Neural cell (in vitro differentiated cells): ENCODE data around the gene GRM1. TPM values are rescaled to one million over a fixed set of nuclear protein-coding genes. Genes with fewer than 3 reads are reported as not detected.

ENCODE experiments used
- H2AFZ ChIP-seq: fragments of 200-600, 300-800 bp; sonication (generic), shearing (Covaris generic); 2 replicates; pipeline ENCODE4 v1.6.0; 2014; ENCODE audit warnings: low read depth, mild to moderate bottlenecking, antibody characterized with exemption, low read length, moderate library complexity
- H3F3A ChIP-seq: fragments of 200-600 bp; shearing (Covaris generic); 2 replicates; pipeline ENCODE4 v1.6.1; 2016; ENCODE audit warnings: mild to moderate bottlenecking, moderate library complexity, mixed read lengths, antibody characterized with exemption, low read length; ENCODE audit not compliant: insufficient read depth, poor library complexity, severe bottlenecking
- H3K27ac ChIP-seq: fragments of 200-600, 300-800 bp; sonication (generic), shearing (Covaris generic); 2 replicates; pipeline ENCODE4 v1.5.1; 2014; ENCODE audit warnings: mild to moderate bottlenecking, low read length, moderate library complexity
- H3K27me3 ChIP-seq: fragments of 300-800, 200-600 bp; sonication (generic), shearing (Covaris generic); 2 replicates; pipeline ENCODE4 v1.6.0; 2014; ENCODE audit warnings: mild to moderate bottlenecking, low read depth, low read length, moderate library complexity; ENCODE audit not compliant: insufficient read depth
- H3K36me3 ChIP-seq: fragments of 300-800, 200-600 bp; sonication (generic), shearing (Covaris generic); 2 replicates; pipeline ENCODE4 v1.5.1; 2014; ENCODE audit warnings: mild to moderate bottlenecking, antibody characterized with exemption, low read length, moderate library complexity; ENCODE audit not compliant: insufficient read depth
- H3K4me2 ChIP-seq: fragments of 300-800, 200-600 bp; sonication (generic), shearing (Covaris generic); 2 replicates; pipeline ENCODE4 v1.6.0; 2014; ENCODE audit warnings: mild to moderate bottlenecking, low read length
- H3K4me3 ChIP-seq: fragments of 300-800, 200-600 bp; sonication (generic), shearing (Covaris generic); 2 replicates; pipeline ENCODE4 v1.5.1; 2014; ENCODE audit warnings: mild to moderate bottlenecking, low read length, moderate library complexity
- H3K79me2 ChIP-seq: fragments of 200-600 bp; shearing (Covaris generic); replicated peaks from 2 replicates; pipeline ENCODE4 v1.6.0; 2014; ENCODE audit warnings: mild to moderate bottlenecking, low read length, moderate library complexity; ENCODE audit not compliant: insufficient read depth
- H3K9ac ChIP-seq: fragments of 300-800, 200-600 bp; sonication (generic), shearing (Covaris generic); 2 replicates; pipeline ENCODE4 v1.6.1; 2016; ENCODE audit warnings: mild to moderate bottlenecking, low read length, mixed read lengths
- H3K9me2 ChIP-seq: fragments of 200-600 bp; shearing (Covaris generic); 2 replicates; pipeline ENCODE4 v1.6.1; 2016; ENCODE audit warnings: mild to moderate bottlenecking, low read length, mixed read lengths; ENCODE audit not compliant: insufficient read depth
- H3K9me3 ChIP-seq: fragments of 200-600, 300-800 bp; sonication (generic), shearing (Covaris generic); 2 replicates; pipeline ENCODE4 v1.6.1; 2016; ENCODE audit warnings: mild to moderate bottlenecking, mixed run types, low read length, moderate library complexity, mixed read lengths
- H4K20me1 ChIP-seq: fragments of 200-600 bp; shearing (Covaris generic); 2 replicates; pipeline ENCODE4 v1.6.1; 2016; ENCODE audit warnings: mild to moderate bottlenecking, mixed run types; ENCODE audit not compliant: insufficient read depth
- EP300 ChIP-seq: fragments of 450-650 bp; conservative IDR thresholded peaks from 2 replicates; pipeline ENCODE4 v1.6.1; 2014; ENCODE audit warnings: antibody characterized with exemption, mild to moderate bottlenecking, moderate library complexity; ENCODE audit not compliant: poor library complexity, severe bottlenecking
- EZH2 ChIP-seq: fragments of 200-600, 300-800 bp; shearing (Covaris generic), sonication (generic); IDR thresholded peaks from 2 replicates; pipeline ENCODE4 v1.6.1; 2014; ENCODE audit warnings: antibody characterized with exemption, low read length, borderline replicate concordance, mild to moderate bottlenecking; ENCODE audit not compliant: insufficient read depth, poor library complexity, severe bottlenecking
- MXI1 ChIP-seq: fragments of 450-650 bp; conservative IDR thresholded peaks from 2 replicates; pipeline ENCODE4 v1.6.1; 2014; ENCODE audit warnings: antibody characterized with exemption, mild to moderate bottlenecking; ENCODE audit not compliant: poor library complexity, severe bottlenecking
- POLR2AphosphoS5 ChIP-seq: IDR thresholded peaks from 2 replicates; pipeline ENCODE4 v1.6.1; 2012
- RAD21 ChIP-seq: fragments of 450-650 bp; conservative IDR thresholded peaks from 2 replicates; pipeline ENCODE4 v1.6.1; 2014; ENCODE audit warnings: antibody characterized with exemption, mild to moderate bottlenecking, moderate library complexity
- SMC3 ChIP-seq: fragments of 450-650 bp; conservative IDR thresholded peaks from 2 replicates; pipeline ENCODE4 v1.6.1; 2014; ENCODE audit warnings: antibody characterized with exemption, mild to moderate bottlenecking, moderate library complexity; ENCODE audit not compliant: poor library complexity
- TAF1 ChIP-seq: IDR thresholded peaks from 2 replicates; pipeline ENCODE4 v1.6.1; 2012; ENCODE audit warnings: low read depth
- polyA plus RNA-seq: library from polyadenylated mRNA; depleted of rRNA; stranded (reverse); fragments of >200 nt; gene quantifications from 2 replicates; pipeline ENCODE4 v1.2.3, GENCODE V29; 2014
- TF ChIP-seq, protein P1 (sequence below): IDR thresholded peaks from 2 replicates; pipeline ENCODE4 v1.6.1; 2012; ENCODE audit warnings: borderline replicate concordance
- TF ChIP-seq, protein P2 (sequence below): fragments of 450-650 bp; IDR thresholded peaks from 2 replicates; pipeline ENCODE4 v1.5.1; 2014; ENCODE audit warnings: antibody characterized with exemption, mild to moderate bottlenecking, moderate library complexity; ENCODE audit not compliant: poor library complexity, severe bottlenecking

The GRM1 gene
- polyA plus RNA-seq, 1 donor from 2014 or later = 2.9 TPM

DNA sequence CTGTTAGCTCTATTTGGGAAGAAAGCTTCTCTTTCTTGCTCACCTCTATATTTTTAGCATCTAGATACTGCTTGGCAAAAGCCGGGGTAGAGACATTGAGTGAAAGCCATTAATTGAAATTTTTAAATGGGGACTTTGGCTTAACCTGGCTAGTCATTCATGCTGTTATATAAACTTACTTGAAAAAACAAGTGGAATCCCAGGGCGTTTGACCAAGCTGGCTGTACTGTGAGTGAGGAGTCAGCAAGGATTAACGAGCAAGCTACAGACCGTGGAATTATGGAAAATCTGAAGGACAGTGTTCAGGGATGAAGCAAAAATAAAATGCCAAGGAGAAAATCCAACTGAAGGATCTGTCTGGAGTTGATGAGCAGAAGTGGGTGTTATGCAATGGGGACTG is 232.0 kb downstream of the GRM1 start:
- no peaks in the 10 kb centered on the region for H4K20me1 ChIP-seq
- H3K9me2 ChIP-seq = no peaks in the 10 kb centered on the region
- H3K9me3 ChIP-seq = no peaks in the 10 kb centered on the region
- TF ChIP-seq TAF1 (no peak), SMC3 (no peak), EP300 (no peak), RAD21 (no peak), MXI1 (no peak), EZH2 (no peak), POLR2AphosphoS5 (no peak)
- TF ChIP-seq, protein P1, sequence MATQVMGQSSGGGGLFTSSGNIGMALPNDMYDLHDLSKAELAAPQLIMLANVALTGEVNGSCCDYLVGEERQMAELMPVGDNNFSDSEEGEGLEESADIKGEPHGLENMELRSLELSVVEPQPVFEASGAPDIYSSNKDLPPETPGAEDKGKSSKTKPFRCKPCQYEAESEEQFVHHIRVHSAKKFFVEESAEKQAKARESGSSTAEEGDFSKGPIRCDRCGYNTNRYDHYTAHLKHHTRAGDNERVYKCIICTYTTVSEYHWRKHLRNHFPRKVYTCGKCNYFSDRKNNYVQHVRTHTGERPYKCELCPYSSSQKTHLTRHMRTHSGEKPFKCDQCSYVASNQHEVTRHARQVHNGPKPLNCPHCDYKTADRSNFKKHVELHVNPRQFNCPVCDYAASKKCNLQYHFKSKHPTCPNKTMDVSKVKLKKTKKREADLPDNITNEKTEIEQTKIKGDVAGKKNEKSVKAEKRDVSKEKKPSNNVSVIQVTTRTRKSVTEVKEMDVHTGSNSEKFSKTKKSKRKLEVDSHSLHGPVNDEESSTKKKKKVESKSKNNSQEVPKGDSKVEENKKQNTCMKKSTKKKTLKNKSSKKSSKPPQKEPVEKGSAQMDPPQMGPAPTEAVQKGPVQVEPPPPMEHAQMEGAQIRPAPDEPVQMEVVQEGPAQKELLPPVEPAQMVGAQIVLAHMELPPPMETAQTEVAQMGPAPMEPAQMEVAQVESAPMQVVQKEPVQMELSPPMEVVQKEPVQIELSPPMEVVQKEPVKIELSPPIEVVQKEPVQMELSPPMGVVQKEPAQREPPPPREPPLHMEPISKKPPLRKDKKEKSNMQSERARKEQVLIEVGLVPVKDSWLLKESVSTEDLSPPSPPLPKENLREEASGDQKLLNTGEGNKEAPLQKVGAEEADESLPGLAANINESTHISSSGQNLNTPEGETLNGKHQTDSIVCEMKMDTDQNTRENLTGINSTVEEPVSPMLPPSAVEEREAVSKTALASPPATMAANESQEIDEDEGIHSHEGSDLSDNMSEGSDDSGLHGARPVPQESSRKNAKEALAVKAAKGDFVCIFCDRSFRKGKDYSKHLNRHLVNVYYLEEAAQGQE = no peak
- TF ChIP-seq, protein P2, sequence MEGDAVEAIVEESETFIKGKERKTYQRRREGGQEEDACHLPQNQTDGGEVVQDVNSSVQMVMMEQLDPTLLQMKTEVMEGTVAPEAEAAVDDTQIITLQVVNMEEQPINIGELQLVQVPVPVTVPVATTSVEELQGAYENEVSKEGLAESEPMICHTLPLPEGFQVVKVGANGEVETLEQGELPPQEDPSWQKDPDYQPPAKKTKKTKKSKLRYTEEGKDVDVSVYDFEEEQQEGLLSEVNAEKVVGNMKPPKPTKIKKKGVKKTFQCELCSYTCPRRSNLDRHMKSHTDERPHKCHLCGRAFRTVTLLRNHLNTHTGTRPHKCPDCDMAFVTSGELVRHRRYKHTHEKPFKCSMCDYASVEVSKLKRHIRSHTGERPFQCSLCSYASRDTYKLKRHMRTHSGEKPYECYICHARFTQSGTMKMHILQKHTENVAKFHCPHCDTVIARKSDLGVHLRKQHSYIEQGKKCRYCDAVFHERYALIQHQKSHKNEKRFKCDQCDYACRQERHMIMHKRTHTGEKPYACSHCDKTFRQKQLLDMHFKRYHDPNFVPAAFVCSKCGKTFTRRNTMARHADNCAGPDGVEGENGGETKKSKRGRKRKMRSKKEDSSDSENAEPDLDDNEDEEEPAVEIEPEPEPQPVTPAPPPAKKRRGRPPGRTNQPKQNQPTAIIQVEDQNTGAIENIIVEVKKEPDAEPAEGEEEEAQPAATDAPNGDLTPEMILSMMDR = no peak
- no peak overlapping the region for H3K27ac ChIP-seq
- H3K9ac ChIP-seq = no peak overlapping the region
- no peaks in the 10 kb centered on the region for H3K36me3 ChIP-seq
- no peak overlapping the region for H3K4me2 ChIP-seq
- H3K79me2 ChIP-seq = no peaks in the 10 kb centered on the region
- no peaks in the 10 kb centered on the region for H3F3A ChIP-seq
- H2AFZ ChIP-seq = no peak overlapping the region
- no peak overlapping the region for H3K4me3 ChIP-seq
- no peaks in the 10 kb centered on the region for H3K27me3 ChIP-seq

DNA sequence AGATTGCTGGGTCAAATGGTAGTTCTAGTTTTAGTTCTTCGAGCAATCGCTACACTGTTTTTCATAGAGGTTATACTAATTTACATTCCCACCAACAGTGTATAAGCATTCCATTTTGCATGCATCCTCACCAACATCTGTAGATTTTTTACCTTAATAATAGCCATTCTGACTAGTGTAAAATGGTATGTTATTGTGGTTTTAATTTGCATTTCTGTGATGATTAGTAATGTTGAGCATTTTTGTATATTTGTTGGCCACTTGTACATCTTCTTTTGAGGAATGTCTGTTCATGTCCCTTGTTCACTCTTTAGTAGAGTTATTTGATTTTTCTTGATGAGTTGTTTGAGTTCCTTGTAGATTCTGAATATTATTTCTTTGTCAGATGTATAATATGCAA is 236.2 kb downstream of the GRM1 start:
- Histone ChIP-seq H2AFZ (no peak overlapping the region), H3K79me2 (no peaks in the 10 kb centered on the region), H3K36me3 (no peaks in the 10 kb centered on the region), H3K9ac (no peak overlapping the region), H3K27me3 (no peaks in the 10 kb centered on the region), H3K4me2 (no peak overlapping the region), H3F3A (no peaks in the 10 kb centered on the region), H3K9me2 (no peaks in the 10 kb centered on the region), H4K20me1 (no peaks in the 10 kb centered on the region), H3K9me3 (no peaks in the 10 kb centered on the region), H3K27ac (no peak overlapping the region), H3K4me3 (no peak overlapping the region)
- TF ChIP-seq TAF1 = no peak
- TF ChIP-seq, protein P1 = no peak
- no peak for TF ChIP-seq POLR2AphosphoS5
- TF ChIP-seq, protein P2 = no peak
- no peak for TF ChIP-seq MXI1
- no peak for TF ChIP-seq EP300
- TF ChIP-seq RAD21 = no peak
- no peak for TF ChIP-seq SMC3
- TF ChIP-seq EZH2 = no peak
